Stimulated activated CD4-positive, alpha-beta T cell treated with anti-CD3 and anti-CD28 coated beads, Interleukin-2, amount 100 ng/mL, for 24 hours (primary cell): Measurements from ENCODE around the gene FGFRL1.
"Not testable (repeated sequence)": the region's sequence is repeated elsewhere in the genome, so short reads cannot be mapped to it uniquely, and the experiment has no call there.

Source experiments
- DNase-seq, 2 donors: peaks; one replicate each; pipeline ENCODE4 v3.0.0-alpha.2; 2020

The FGFRL1 gene

DNA sequence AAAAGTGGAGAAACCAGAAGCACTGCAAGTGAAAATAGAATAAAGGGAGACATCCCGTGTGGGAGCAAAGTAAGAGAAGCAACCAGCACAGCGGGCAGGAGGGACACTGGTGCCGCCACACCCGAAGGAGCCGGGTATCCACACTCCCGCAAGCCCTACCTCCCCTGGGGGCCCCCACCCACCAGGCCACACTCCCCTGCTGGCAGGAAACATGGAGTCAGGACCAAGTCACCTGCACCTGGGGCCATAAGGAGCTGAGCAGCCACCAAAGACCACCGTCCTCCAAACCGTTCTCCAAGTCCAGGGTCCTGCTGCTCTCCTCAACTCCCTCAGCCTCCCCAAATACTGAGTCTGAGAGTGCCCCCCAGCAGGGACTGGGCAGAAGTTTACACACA is 30.5 kb downstream of the FGFRL1 start:
- DNase-seq, result no peak

GRCh38 chr4:1042352-1043055 is 31.1 kb downstream of the FGFRL1 start:
- DNase-seq, result no peak

GRCh38 chr4:1043162-1043561 is 31.7 kb downstream of the FGFRL1 start:
- no peak for DNase-seq

GRCh38 chr4:1043651-1044468 is 32.4 kb downstream of the FGFRL1 start:
- peak; percentile 27 to 36 for DNase-seq

DNA sequence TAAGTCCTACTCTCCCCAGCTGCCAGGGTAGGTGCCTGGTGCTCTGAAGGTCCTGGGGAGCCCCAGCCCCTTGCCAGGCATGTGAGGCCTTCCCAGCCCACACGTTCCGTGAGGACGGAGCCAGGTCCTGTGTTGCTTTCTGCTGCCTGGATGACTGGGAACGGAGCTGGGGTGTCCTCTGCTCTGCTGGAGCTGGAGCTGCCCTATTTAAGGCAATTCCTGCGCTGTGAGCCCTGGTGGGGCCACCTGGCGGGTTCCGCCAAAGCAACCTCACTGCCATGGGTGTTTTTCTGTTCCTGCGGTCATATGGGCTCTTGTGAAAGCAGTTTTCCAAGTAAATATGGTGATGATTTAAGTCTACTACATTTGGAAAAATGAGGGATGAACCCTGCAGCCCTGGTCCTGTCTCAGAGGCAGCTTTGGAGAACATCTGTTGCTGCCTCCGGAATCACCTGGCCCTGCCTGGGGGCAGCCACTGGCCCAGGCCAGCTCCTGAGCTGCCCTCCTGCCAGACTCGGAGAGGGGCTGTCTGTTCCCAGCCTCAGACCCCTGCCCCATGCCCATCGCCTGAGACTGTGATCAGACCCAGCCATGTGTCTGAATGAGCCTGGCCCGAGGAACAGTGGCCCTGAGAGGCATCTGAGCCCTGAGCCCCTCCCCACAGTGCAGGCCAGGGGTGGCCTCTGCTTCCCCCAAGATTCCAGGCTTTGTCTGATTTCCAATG is 33.2 kb downstream of the FGFRL1 start:
- DNase-seq, result no peak

DNA sequence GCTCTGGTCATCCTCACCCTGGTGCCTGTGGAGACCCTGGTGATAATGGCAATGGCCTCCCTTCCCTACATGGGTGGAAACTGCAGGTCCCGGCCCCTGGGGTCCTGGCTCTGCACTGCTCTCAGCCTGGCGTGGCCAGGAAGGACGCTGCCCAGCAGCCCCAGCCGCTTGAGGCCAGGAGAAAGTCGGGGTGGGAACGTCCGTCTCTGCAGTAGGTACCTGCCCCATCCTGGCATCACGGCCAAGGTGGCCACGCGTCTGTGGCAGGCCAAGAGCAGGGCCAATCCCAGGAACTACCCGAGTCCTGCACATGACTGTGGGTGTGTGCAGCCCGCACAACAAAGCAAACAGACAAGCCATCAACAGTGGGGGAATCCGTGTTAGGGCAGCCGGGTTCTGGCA is 33.8 kb downstream of the FGFRL1 start:
- no peak for DNase-seq

GRCh38 chr4:1045595-1046201 is 34.3 kb downstream of the FGFRL1 start:
- DNase-seq, result no peak

DNA sequence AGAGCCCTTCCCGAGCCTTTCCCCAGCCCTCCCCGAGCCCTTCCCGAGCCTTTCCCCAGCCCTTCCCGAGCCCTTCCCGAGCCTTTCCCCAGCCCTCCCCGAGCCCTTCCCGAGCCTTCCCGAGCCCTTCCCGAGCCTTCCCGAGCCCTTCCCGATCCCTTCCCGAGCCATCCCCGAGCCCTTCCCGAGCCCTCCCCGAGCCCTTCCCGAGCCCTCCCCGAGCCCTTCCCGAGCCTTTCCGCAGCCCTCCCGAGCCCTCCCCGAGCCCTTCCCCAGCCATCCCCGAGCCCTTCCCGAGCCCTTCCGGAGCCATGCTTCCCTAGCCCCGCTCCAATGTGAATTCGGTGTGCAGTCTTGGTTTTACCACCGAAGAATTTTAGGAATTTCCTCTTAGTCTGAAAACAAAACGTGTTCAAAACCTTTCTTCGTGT is 35.2 kb downstream of the FGFRL1 start:
- not testable (repeated sequence) for DNase-seq

- no peak for DNase-seq
Observed at GRCh38 chr4:1047106-1047975, 35.9 kb downstream of the FGFRL1 start.

GRCh38 chr4:1047976-1048772 is 36.7 kb downstream of the FGFRL1 start:
- DNase-seq, result no peak

- peak in 1 of 2 donors; percentile 42 for DNase-seq
Observed at GRCh38 chr4:1048773-1049590, 37.6 kb downstream of the FGFRL1 start.

GRCh38 chr4:1049591-1049905 is 38.1 kb downstream of the FGFRL1 start:
- DNase-seq, result no peak

GRCh38 chr4:1050486-1051213 is 39.2 kb downstream of the FGFRL1 start:
- DNase-seq, result no peak

- DNase-seq, result no peak
Observed at GRCh38 chr4:1051472-1051871, 40.0 kb downstream of the FGFRL1 start.

DNA sequence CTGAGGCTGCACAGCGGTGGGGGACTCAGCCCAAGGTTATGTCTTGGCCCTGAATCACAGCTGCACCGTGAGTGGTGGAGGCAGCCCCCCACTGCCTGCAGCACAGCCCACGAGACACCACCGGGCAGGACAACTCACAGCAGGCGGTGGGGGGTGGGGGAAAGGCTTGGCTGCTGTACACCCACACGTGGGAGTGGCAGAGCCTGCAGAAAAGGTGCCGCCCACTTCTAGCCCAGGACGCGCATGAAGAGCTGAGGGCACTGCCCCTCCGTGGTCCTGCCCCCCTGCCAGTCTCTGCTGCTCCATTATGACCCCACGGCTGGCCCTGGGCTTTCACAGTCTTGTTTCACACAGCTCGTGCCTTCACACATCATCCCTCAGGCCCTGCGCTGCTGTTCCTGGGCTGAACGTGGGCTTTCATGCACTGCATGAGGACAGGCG is 40.8 kb downstream of the FGFRL1 start:
- no peak for DNase-seq

GRCh38 chr4:1053080-1053661 is 41.7 kb downstream of the FGFRL1 start:
- no peak for DNase-seq

DNA sequence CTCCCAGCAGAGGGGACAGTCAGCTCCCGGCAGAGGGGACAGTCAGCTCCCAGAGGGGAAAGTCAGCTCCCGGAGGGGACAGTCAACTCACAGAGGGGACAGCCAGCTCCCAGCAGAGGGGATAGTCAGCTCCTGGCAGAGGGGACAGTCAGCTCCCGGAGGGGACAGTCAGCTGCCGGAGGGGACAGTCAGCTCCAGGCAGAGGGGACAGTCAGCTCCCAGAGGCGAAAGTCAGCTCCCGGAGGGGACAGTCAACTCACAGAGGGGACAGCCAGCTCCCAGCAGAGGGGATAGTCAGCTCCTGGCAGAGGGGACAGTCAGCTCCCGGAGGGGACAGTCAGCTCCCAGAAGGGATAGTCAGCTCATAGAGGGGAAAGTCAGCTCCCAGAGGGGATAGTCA is 42.5 kb downstream of the FGFRL1 start:
- not testable (repeated sequence) for DNase-seq

GRCh38 chr4:1054696-1055242 is 43.3 kb downstream of the FGFRL1 start:
- not testable (repeated sequence) for DNase-seq

- DNase-seq, result not testable (repeated sequence)
Observed at GRCh38 chr4:1055243-1055701, 43.8 kb downstream of the FGFRL1 start.
